GM13976 (cell line): ENCODE results near the gene ASPDH.

Experiments used
- DNase-seq: peaks from one replicate; pipeline ENCODE4 v3.0.0; 2012; ENCODE audit warnings: low spot score
- in situ Hi-C: fragments of 300-500 bp; cut with MboI; formaldehyde crosslinking; loops from one replicate; pipeline ENCODE4 v1.12.0; 2022; ENCODE audit warnings: low sequenced_read_pairs, mixed read lengths, inconsistent platforms; ENCODE audit not compliant: unreplicated experiment
- TF ChIP-seq, protein P1 (sequence below): IDR thresholded peaks from 2 replicates; pipeline ENCODE4 v1.5.1; 2012; ENCODE audit warnings: borderline replicate concordance, mild to moderate bottlenecking; ENCODE audit not compliant: insufficient read depth; ENCODE audit errors: extremely low read depth, missing control alignments, control extremely low read depth

Gene ASPDH

DNA sequence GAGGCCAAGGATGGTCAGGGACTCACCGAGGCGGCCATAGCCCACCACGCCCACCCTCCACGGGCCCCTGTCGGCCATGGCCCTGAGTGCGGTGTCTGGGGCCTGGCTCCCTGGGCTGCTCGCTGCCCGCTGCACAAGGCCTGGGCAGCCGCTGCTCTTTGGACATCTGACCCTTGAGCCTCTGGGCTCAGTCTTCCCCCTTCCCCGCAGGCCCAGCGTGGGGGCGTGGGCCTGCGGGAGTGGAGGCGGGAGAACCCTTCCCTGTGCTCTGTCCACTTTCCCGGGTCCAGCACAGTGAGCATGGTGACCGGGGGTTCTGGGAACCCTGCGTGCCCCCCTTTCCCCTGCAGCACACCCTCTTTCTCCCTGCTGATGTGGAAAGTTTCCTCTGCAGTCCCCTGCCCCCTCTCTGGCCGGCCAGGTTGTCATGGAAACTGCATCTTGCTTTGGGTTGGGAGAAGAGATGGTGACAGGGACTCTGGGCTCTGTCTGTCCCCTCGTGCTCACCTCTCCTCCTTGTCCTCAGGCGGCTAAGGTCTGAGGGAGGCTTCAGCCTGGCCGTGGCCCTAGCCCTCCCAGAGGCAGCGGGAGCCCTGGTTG lies at the start of gene ASPDH:
TSS of gene ASPDH (minus strand) at position 168 of the 600 bp plus-strand sequence. CDS start at position 78, 90 bp downstream.
- DNase-seq = no peak
- TF ChIP-seq, protein P1, sequence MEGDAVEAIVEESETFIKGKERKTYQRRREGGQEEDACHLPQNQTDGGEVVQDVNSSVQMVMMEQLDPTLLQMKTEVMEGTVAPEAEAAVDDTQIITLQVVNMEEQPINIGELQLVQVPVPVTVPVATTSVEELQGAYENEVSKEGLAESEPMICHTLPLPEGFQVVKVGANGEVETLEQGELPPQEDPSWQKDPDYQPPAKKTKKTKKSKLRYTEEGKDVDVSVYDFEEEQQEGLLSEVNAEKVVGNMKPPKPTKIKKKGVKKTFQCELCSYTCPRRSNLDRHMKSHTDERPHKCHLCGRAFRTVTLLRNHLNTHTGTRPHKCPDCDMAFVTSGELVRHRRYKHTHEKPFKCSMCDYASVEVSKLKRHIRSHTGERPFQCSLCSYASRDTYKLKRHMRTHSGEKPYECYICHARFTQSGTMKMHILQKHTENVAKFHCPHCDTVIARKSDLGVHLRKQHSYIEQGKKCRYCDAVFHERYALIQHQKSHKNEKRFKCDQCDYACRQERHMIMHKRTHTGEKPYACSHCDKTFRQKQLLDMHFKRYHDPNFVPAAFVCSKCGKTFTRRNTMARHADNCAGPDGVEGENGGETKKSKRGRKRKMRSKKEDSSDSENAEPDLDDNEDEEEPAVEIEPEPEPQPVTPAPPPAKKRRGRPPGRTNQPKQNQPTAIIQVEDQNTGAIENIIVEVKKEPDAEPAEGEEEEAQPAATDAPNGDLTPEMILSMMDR = no peak
- in situ Hi-C loops = no loop called here

DNA sequence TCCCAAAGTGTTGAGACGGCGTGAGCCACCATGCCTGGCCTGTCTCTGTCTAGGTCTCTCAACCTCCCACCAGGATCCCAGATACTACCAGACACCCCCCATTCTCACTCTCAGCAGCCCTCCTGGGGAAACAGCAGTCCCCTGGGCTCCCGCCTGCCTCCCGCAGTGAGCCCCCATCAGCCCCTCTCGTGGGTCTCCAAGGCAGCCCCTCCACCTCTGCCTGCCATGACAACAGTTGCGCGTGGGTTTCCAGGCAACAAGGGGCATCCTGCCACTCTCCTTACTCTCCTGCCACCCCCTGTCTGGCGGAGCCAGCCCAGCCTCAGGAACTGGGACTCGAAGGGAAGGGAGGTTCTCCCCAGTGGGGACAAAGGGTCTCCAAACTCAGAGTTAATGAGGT lies 49.3 kb upstream of the ASPDH start:
- in situ Hi-C loops = no loop called here
- no peak for DNase-seq
- TF ChIP-seq, protein P1 = no peak

DNA sequence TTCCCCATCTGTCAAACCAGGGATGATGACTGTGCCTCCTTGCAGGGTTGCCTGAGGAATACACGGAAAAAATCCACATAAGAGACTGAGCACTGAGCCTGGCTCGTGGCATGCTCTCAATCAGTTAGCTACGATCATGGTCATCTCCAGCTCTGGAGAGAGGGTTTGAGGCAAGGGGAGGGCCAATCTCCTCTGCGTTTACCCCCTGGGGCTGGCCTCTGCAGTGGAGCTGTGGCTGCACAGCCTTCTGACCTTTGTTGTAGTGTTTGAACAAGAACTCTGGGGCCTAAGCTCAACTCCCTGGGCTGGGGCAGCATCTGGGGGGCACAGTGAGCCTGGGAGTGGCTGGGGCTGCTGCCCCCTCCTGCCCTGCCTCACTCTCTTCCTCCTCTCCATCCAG lies 48.6 kb upstream of the ASPDH start:
- TF ChIP-seq, protein P1 = no peak
- in situ Hi-C loops = no loop called here
- DNase-seq = no peak

DNA sequence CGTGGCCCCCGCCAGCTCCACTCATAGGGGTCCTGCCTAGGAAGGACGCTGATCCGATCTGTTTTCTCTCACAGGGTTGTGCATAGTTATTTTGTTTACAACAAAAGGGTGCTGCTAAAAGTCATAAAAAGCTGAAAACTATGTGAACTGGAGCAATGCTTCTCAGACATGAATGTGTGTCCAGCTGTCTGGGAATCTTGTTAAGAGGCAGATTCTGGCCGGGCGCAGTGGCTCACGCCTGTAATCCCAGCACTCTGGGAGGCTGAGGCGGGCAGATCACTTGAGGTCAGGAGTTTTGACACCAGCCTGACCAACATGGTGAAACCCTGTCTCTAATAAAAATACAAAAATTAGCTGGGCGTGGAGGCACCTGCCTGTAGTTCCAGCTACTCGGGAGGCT lies 45.9 kb upstream of the ASPDH start:
- no peak for DNase-seq
- TF ChIP-seq, protein P1 = no peak
- in situ Hi-C loops = no loop called here

DNA sequence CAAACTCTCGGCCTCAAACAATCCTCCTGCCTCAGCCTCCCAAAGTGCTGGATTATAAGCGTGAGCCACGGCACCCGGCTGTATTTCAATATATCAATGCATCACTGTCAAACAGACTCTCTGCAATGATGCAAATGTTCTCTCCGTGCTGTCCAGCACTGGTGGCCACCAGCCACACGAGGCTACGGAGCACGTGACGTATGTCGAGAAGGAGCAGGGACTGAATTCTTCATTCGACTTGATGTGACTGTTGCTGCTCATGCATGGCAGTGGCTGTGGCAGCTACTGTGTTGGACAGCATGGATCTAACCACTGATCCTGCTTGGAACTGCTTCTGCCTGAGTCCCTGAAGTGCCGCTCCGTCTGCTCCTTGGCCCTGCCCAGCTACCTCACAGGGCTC lies 44.7 kb upstream of the ASPDH start:
- TF ChIP-seq, protein P1 = no peak
- DNase-seq = no peak
- in situ Hi-C loops = no loop called here

DNA sequence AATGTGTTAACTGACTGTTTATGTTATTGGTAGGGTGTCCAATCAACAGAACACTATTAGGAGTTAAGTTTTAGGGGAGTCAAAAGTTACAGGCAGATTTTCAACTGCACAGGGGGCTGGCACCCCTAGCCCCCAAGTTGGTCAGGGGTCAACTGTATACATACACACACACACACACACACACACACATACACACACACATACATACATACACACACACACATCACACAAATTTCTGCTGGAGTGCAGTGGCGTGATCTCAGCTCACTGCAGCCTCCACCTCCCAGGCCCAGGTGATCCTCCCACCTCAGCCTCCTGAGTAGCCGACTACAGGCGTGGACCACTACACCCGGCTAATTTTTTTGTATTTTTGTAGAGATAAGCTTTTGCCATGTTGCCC lies 44.3 kb upstream of the ASPDH start:
- no peak for DNase-seq
- in situ Hi-C loops = no loop called here
- TF ChIP-seq, protein P1 = no peak

DNA sequence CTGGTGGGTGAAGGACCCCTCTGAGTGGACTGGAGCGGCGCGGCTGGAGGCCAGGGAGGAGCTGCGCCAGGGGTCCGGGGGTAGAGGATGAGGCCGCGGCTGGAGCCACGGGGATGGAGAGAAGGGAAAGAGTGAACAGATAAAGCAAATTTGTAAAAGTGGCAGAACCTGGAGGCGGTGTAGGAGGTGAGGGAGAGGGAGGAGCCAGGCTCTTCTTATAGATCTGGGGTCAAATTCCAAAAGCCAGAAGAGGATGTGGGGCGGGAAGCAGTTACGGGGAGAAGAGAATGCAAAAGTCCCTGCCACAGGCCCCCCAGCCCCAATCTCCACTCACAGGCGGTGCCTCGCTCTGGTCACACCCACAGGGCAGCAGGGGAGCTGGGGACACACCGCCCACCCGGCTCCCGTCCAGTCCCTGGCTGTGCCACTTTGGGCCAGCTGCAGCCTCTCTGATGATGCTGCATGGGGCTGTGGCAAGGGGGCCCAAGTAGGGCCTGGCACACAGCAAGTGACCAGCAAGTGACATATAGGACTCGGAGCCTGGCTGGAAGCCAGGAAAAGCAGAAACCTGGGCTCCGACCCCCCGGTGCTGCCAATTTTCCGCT lies 43.4 kb upstream of the ASPDH start:
- no peak for DNase-seq
- in situ Hi-C loops = no loop called here
- TF ChIP-seq, protein P1 = no peak
